Kidney epithelial cell (primary cell): ENCODE data around the gene FERD3L. TPM values are rescaled to one million over a fixed set of nuclear protein-coding genes. Genes with fewer than 3 reads are reported as not detected.

Experiments used
- DNase-seq: peaks from one replicate; pipeline ENCODE4 v3.0.0-alpha.2; 2010; ENCODE audit warnings: low read depth
- H3K27me3 ChIP-seq: 2 replicates; pipeline ENCODE4 v1.6.0; 2011; ENCODE audit warnings: low read length; ENCODE audit not compliant: control insufficient read depth, insufficient read depth
- H3K36me3 ChIP-seq: 2 replicates; pipeline ENCODE4 v1.5.1; 2011; ENCODE audit warnings: low read length; ENCODE audit not compliant: control insufficient read depth, insufficient read depth
- H3K4me3 ChIP-seq: 2 replicates; pipeline ENCODE4 v1.5.1; 2011; ENCODE audit warnings: low read depth, mild to moderate bottlenecking, control low read depth, low read length
- total RNA-seq: library from RNA; depleted of rRNA; stranded (reverse); fragments of >200 nt; gene quantifications from 2 replicates; pipeline ENCODE4 v1.2.3, GENCODE V29; 2015
- TF ChIP-seq, protein P1 (sequence below): IDR thresholded peaks from 2 replicates; pipeline ENCODE4 v1.5.1; 2011; ENCODE audit warnings: mild to moderate bottlenecking, moderate library complexity, low read length, control low read depth, inconsistent platforms; ENCODE audit not compliant: insufficient read depth, poor library complexity, severe bottlenecking

The FERD3L gene
- total RNA-seq, 1 donor from 2014 or later, result not detected

GRCh38 chr7:19099194-19099593 lies 46.0 kb downstream of the FERD3L start:
- DNase-seq, result no peak
- H3K4me3 ChIP-seq, result no peak overlapping the region
- TF ChIP-seq, protein P1, sequence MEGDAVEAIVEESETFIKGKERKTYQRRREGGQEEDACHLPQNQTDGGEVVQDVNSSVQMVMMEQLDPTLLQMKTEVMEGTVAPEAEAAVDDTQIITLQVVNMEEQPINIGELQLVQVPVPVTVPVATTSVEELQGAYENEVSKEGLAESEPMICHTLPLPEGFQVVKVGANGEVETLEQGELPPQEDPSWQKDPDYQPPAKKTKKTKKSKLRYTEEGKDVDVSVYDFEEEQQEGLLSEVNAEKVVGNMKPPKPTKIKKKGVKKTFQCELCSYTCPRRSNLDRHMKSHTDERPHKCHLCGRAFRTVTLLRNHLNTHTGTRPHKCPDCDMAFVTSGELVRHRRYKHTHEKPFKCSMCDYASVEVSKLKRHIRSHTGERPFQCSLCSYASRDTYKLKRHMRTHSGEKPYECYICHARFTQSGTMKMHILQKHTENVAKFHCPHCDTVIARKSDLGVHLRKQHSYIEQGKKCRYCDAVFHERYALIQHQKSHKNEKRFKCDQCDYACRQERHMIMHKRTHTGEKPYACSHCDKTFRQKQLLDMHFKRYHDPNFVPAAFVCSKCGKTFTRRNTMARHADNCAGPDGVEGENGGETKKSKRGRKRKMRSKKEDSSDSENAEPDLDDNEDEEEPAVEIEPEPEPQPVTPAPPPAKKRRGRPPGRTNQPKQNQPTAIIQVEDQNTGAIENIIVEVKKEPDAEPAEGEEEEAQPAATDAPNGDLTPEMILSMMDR, result no peak
- H3K27me3 ChIP-seq, result peaks cover 8% of the 10 kb centered on the region
- H3K36me3 ChIP-seq, result no peaks in the 10 kb centered on the region

GRCh38 chr7:19098510-19098909 lies 46.7 kb downstream of the FERD3L start:
- H3K36me3 ChIP-seq, result no peaks in the 10 kb centered on the region
- TF ChIP-seq, protein P1, result no peak
- peaks cover 8% of the 10 kb centered on the region for H3K27me3 ChIP-seq
- no peak overlapping the region for H3K4me3 ChIP-seq
- no peak for DNase-seq

DNA sequence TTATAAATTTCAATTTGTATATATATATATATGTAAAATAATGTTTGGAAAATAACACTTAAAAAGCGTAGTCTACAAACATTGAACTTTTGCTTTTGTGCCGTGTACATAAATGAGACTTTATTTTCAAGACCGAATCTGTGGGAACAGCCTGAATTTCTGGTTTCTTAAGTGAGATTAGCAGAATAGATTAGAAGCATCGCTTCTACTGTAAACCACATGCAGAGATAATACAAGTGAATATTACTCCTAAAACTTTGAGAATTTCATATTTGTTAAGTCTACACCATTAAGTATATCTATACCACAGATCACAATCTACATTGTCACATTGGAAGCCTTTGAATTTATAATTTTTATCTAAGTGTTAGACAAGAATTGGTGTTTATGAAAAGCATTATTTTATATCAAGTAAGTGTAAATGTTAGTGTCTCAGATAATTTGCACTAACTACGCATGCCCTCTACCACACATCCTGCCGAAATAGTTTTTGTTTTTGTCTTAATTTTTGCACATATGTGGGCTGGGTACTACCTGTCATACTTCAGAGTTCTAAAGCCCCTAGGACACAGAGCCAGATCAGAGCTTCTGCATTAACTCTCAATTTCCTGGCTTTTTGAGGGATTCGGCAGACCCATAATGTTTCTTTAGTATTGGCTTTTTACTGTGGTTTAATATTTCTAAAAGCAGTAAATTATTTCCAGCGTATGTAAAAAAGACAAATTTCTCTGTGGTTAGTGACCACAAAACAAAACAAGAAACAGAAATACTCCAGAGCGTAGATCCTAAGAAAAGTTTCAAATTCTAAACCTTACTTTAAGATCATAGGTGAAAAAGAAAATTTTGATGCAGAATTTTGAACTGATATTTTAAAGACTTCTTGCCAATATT lies 47.8 kb downstream of the FERD3L start:
- no peak for DNase-seq
- H3K27me3 ChIP-seq, result peaks cover 2% of the 10 kb centered on the region
- no peaks in the 10 kb centered on the region for H3K36me3 ChIP-seq
- no peak overlapping the region for H3K4me3 ChIP-seq
- TF ChIP-seq, protein P1, result no peak

DNA sequence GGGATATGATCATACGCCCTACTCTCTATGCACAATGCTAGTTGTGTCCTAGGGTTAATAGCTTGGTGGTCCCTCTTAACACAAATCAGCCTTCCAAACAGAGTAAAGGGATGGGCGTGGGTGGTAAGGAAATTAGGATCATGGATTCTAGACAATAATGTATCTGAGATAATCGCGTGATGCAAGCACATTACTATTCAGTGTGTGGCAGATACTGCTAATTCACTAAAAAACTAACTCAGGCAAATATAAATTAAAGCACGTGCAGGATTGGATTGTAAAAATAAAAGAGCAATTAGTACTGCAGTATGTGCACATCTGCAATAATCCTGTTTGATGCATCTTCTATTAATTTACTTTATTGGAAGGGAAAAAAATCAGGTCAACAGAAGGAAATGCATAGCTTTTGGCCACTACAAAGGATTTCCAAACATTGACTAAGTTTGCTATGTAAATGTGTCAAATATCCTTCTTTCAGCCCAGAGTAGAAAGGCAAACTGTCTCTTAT lies 49.8 kb downstream of the FERD3L start:
- H3K27me3 ChIP-seq, result no peaks in the 10 kb centered on the region
- TF ChIP-seq, protein P1, result no peak
- no peaks in the 10 kb centered on the region for H3K36me3 ChIP-seq
- DNase-seq, result no peak
- H3K4me3 ChIP-seq, result no peak overlapping the region

Other genes starting within 250 kb of the FERD3L start
- 1.6 and 6.3 TPM in 2 replicates for gene TWIST1, start 27.8 kb downstream of the FERD3L start, total RNA-seq